Testis (tissue), 2 donors: ENCODE results near the gene ETV7.

Experiments used
- CTCF ChIP-seq, 3 experiments: fragments of 450-650 bp in 2 of 3; fragments of 200-600 bp in 1 of 3; sonication (generic) in 1 of 3; IDR thresholded peaks; one replicate each; pipeline ENCODE4 v1.5.1; 2016 to 2019; ENCODE audit warnings: antibody characterized with exemption in 3 of 3, mild to moderate bottlenecking in 2 of 3, moderate library complexity in 1 of 3
- POLR2A ChIP-seq: fragments of 450-650 bp; IDR thresholded peaks from one replicate; pipeline ENCODE4 v1.6.1; 2017; ENCODE audit warnings: antibody characterized with exemption, mild to moderate bottlenecking, moderate library complexity

GRCh38 chr6:36358226-36358915 lies 29.1 kb downstream of the ETV7 start:
- TF ChIP-seq CTCF (IDR thresholded peaks at IDR 0.05) (no peak), POLR2A (no peak)
